ENCODE measurements around the gene VAC14. TPM values are rescaled to one million over a fixed set of nuclear protein-coding genes. Genes with fewer than 3 reads are reported as not detected.
A peak's percentile ranks its signal among the peaks of the same experiment; 100 is the strongest.
"Not testable (repeated sequence)": the region's sequence is repeated elsewhere in the genome, so short reads cannot be mapped to it uniquely, and the experiment has no call there.

The VAC14 gene
- 33.9 and 39.4 TPM in 2 replicates for total RNA-seq (2014; rRNA removed; shearing (Covaris generic))

GRCh38 chr16:70800781-70801480 lies at the start of gene VAC14:
Gene VAC14 (minus strand): TSS chr16:70801158. CDS start chr16:70800900, 258 bp downstream.
- peak; percentile 76 for DNase-seq (ENCODE audit: low read depth)

DNA sequence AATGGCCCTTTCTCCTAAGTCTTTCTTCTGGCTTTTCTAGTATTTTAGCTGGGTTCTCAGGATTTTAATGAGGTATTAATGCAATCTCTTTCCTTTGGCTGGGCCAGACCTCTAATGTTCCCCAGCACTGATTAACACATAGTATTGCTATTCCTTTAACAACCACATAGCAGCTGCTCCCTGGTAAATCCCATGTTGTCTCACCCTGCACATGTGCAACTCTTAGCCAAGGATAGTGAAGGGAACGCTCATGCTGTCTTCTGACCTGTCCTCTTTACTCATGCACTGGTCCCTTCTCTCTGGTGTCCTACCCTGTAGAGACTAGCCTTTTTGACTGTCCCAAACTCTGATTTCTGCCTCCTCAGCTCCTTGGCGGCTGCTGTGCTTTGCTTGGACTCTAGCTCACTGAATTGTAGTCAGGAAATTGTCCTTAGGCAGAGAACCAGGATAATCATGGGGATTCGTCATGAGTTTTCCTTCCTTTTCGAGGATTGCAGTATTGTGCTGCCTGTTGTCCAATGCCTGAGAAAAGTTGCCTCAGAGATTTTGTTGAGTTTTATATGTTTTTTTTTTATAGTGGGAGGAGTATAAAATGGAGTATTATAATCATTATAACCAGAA lies 22.6 kb upstream of the VAC14 start:
- DNase-seq (ENCODE audit: low read depth) = not testable (repeated sequence)

- DNase-seq (ENCODE audit: low read depth) = not testable (repeated sequence)
Observed at GRCh38 chr16:70822734-70823133, 21.8 kb upstream of the VAC14 start.

- DNase-seq (ENCODE audit: low read depth) = not testable (repeated sequence)
Observed at GRCh38 chr16:70818088-70818487, 17.1 kb upstream of the VAC14 start.

DNA sequence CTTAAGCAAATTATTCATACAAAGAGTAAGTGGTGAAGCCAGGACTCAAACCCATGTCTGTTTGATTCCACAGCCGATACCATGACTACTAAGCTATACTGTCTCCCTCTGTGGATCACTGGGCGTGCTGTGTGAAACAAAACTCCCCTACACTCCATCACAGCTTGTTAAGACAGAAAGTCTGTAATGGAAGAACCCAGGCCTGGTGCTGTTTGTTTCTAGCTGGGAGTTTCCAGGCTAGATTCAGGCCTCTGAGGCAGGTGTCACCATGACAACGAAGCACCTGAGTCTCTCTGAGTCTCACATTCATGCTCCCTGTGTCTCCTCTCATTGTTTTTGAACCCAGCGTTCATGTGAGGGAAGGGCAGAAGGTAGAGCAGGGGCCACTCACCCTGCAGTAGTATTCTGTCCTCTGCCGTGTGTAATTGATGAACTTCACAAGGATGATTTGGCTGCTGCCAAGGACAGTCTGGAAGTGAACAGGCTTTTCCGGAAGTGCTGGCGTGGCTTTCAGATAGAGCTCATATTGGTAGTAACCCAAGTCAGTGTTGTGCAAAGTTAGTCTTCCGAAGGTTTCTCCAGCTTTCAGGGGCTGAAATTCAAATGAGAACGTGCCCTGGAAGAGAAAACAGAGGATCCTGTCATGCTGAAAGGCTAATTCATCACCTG lies 8.6 kb upstream of the VAC14 start:
- DNase-seq (ENCODE audit: low read depth) = no peak

DNA sequence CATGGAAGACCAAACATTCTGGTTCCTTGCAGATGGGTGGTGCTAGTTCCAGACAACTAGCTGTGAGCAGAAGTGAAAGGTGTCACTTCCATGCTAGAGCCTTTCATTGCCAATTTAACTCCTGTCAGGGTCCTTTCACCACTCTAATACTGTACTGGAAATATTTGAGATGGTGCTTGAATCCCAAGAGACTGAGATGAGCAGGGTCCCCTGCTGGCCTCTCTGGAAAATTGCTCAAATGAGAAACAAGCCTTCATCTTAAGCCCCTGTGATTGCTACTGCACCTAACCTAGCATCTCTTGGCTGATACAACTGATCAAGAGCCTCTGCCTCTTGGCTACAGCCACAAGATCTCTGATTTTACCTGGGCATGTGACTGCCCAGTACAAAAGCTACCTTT lies 7.4 kb upstream of the VAC14 start:
- peak; percentile 4 for DNase-seq (ENCODE audit: low read depth)

- peak; percentile 73 for DNase-seq (ENCODE audit: low read depth)
Observed at GRCh38 chr16:70805787-70806186, 4.8 kb upstream of the VAC14 start.

GRCh38 chr16:70805380-70805779 lies 4.4 kb upstream of the VAC14 start:
- peak; percentile 32 for DNase-seq (ENCODE audit: low read depth)

DNA sequence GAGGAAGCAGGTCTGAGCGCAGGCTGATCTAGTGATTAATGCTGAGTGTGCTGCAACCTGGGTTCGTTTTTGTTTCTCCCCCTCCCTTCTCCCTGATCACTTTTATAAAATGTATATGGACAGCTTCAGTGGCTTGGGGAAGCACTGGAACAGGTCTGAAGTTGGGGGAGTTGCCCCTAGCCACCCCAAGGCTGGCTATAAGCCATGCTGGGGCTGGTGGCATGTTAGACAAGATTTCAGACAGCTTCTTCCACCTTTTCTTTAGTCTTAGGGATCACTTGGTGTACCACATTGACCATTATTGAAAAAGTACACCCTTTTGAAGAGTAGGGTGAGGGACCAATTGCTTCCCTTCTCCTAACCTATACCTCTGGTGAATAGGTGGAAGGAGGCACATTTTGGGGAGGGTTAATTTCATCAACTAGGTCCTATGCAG lies 3.8 kb upstream of the VAC14 start:
- DNase-seq (ENCODE audit: low read depth) = no peak

DNA sequence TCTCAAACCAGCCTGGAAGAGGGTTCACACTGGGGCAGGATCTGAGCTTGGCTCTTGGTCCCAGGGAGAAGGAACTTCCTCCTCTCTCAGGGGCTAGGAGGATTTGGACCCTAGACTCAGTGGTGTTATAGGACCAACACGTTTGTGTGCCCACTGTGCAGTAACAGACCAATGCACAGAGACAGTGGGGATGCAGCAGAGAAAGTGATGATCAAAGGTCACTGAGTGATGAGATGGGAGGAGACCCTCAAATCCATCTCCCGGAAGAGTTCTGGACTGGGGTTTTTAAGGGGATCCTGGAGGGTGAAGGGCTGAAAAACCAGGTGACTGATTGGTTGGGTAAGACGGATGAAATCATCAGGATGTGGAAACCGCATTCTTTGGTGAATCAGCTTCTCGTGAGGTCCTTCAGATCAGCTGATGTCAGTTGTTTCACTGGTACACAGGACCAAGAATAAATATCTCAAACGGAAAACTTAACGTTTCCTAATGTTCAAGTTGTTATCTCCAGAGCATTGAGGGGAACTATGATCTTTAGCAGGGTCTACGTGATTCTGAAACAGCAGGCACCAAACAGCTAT lies 3.3 kb upstream of the VAC14 start:
- DNase-seq (ENCODE audit: low read depth) = peak; percentile 79

- no peak for DNase-seq (ENCODE audit: low read depth)
Observed at GRCh38 chr16:70803319-70803718, 2.4 kb upstream of the VAC14 start.

- DNase-seq (ENCODE audit: low read depth) = no peak
Observed at GRCh38 chr16:70801611-70802010, 653 bp upstream of the VAC14 start.

DNA sequence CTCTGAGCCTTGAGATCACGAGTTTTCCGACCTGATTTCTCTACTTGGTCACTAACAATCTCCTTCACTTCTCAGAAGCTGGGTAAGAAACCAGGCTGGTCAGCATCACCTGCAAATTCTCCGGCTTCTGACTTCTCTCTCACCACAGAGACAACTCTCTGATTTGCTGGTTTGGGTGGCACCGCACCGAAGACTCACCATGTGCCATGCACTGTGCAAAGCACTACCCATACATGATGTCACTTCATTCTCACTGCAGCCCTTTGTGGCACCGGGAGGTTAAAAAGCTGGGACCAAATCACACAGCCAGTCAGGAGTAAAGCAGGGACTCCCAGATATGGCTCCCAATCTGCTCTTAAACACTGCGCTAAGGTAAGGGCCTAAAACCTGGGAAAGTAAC lies 647 bp downstream of the VAC14 start:
- DNase-seq (ENCODE audit: low read depth) = no peak

DNA sequence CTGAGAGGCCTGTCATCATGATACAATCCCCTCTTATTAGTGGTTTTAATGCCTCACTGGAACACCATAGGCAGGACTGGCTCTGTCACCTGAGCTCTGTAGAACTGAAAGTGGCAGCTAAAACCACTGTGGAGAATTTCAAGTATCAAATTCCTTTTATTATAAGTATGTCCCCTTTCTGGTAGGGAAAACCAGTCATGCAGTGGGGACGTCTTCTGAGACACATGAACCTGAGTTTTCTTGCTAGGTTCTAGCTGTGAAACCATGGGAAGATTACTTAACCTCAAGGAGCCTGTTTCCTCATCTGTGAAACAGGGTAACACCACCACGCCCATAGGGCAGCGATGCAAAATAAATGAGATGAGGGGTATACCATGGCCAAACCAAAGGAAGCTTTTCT lies 4.7 kb downstream of the VAC14 start:
- DNase-seq (ENCODE audit: low read depth) = no peak

- no peak for DNase-seq (ENCODE audit: low read depth)
Observed at GRCh38 chr16:70795296-70795912, 5.6 kb downstream of the VAC14 start.

GRCh38 chr16:70793851-70794502 lies 7.0 kb downstream of the VAC14 start:
- DNase-seq (ENCODE audit: low read depth) = no peak

DNA sequence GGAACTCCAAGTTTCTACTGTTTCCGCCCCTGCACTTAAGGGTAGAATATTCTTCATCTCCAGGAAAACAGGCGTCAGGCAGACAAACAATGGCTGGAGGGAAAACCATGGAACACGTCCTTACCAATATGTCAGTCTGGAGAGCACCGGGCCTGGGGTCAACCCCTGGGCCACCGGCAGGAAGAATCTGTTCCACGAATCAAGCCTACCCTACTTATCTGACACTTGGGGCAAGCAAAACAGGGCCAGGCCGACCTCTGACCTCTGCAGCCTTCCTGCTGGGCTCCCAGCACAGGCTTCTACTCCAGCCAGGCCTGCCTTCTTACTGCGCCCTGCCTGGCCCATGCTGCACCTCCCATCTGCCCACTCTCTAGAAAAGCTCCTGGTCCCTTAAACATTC lies 10.1 kb downstream of the VAC14 start:
- DNase-seq (ENCODE audit: low read depth) = no peak

DNA sequence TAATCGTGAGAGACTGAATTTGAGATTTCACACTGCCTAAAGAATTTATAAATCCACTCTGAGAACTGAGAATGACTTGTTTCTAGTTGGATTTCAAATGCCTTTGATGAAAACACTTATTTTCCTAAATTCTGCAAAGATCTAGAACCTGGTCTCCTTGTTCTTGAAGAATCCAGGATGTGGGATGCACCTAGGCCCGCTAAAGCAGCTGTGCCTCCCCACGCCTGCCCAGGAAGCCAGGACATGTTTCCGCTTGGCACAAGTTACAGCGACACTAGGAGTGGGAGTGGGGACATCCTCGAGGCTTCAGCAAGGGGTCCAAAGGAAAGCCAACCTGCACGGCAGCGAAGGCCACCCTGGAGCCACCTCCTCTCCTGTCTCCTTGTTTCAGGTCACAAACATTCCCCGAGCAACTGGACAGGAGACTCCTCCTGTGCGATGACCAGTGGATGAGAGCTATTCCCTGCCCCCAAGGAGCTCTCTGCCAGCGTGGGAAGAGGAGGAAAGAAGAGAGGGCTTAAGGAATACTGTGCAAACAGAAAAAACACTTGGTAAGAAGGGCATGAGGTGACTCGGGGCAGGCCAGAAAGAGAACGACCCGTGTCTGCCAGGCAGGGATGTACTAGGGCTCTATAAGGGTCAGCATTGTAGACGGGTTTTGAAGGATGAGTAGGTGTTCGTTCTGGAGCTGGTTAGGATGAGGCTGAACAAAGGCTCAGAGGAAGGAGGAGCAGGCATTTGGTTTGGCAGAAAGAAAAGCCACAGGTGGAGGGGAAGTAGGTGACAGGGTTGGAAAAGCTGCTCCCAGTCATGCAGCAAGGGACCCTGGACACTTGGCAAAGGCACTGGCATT lies 11.1 kb downstream of the VAC14 start:
- DNase-seq (ENCODE audit: low read depth) = no peak

DNA sequence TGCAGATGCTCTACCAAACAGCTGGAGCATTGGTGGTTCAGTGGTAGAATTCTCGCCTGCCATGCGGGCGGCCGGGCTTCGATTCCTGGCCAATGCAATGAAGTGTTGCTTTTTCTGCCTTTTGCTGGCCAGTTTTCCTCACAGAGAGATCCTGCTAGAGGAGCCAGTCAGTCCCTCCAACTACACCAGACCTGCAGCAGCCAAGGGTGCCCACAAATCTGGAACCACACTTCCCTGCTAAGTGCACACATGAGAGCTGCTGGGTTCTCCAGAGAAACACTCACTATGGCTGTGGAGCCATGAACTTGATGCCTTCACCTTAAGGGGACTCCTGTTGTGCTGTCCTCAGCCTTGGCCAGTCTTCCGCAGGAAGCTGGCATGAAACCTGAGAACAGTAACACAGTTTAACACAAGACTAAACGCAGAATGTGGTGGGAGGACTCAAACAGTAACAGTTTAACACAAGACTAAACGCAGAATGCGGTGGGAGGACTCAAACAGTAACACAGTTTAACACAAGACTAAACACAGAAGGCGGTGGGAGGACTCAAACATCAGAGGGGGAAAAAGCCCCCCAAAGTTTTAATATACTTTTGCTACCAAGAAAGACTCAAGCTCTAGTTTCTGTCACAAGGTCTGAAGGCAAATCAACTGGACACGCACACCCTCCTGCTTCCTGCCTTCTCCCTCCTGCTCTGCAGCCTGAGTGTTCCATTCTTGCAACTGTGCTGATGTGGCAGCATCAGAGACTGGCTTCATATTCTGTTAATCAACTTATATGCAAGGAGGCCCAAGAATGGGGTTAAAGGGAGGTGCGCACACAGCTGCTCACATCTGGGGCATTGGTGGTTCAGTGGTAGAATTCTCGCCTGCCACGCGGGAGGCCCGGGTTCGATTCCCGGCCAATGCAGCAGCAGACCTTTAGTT lies 12.0 kb downstream of the VAC14 start:
- no peak for DNase-seq (ENCODE audit: low read depth)
